ENCODE measurements around the gene ALDH3B2. TPM values are rescaled to one million over a fixed set of nuclear protein-coding genes. Genes with fewer than 3 reads are reported as not detected.

The ALDH3B2 gene
- total RNA-seq, 6 experiments from 2014 or later = not detected

DNA sequence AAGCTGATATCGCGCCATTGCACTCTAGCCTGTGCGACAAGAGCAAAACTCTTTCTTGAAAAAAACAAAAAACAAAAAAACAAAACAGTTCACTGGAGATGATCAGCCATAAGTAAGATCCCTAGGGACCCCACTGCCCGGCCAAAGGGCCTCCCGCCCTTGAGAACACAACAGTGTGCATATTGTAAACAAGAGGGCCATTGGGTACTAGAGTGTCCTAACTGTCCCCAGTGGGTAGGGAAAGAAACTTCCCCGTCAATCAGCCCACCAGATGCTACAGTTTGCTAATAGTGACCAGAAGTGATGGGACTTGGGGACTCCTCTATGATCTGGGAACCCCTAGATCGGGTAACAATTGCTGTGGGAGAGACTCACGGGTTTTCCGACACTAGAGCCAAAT, 20.2 kb downstream of the ALDH3B2 start:
- WGBS (ENCODE audit: insufficient coverage, low coverage, low lambda C conversion rate, missing lambda C conversion rate) = 75% methylated on average over 9 of the region's 9 CpGs
- Histone ChIP-seq H3K9me3 (no peaks in the 10 kb centered on the region), H3K4me3 (no peak overlapping the region), H3K27ac (no peak overlapping the region), H3K4me1 (no peaks in the 10 kb centered on the region), H3K36me3 (no peaks in the 10 kb centered on the region), H3K27me3 (no peaks in the 10 kb centered on the region)
- ATAC-seq (no peak), DNase-seq (no peak)
- TF ChIP-seq, protein P1, sequence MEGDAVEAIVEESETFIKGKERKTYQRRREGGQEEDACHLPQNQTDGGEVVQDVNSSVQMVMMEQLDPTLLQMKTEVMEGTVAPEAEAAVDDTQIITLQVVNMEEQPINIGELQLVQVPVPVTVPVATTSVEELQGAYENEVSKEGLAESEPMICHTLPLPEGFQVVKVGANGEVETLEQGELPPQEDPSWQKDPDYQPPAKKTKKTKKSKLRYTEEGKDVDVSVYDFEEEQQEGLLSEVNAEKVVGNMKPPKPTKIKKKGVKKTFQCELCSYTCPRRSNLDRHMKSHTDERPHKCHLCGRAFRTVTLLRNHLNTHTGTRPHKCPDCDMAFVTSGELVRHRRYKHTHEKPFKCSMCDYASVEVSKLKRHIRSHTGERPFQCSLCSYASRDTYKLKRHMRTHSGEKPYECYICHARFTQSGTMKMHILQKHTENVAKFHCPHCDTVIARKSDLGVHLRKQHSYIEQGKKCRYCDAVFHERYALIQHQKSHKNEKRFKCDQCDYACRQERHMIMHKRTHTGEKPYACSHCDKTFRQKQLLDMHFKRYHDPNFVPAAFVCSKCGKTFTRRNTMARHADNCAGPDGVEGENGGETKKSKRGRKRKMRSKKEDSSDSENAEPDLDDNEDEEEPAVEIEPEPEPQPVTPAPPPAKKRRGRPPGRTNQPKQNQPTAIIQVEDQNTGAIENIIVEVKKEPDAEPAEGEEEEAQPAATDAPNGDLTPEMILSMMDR (IDR thresholded peaks at IDR 0.05) = no peak
- no peak for TF ChIP-seq POLR2A (IDR thresholded peaks at IDR 0.05)
- intact Hi-C loops (cut with DNase I) = no loop called here

DNA sequence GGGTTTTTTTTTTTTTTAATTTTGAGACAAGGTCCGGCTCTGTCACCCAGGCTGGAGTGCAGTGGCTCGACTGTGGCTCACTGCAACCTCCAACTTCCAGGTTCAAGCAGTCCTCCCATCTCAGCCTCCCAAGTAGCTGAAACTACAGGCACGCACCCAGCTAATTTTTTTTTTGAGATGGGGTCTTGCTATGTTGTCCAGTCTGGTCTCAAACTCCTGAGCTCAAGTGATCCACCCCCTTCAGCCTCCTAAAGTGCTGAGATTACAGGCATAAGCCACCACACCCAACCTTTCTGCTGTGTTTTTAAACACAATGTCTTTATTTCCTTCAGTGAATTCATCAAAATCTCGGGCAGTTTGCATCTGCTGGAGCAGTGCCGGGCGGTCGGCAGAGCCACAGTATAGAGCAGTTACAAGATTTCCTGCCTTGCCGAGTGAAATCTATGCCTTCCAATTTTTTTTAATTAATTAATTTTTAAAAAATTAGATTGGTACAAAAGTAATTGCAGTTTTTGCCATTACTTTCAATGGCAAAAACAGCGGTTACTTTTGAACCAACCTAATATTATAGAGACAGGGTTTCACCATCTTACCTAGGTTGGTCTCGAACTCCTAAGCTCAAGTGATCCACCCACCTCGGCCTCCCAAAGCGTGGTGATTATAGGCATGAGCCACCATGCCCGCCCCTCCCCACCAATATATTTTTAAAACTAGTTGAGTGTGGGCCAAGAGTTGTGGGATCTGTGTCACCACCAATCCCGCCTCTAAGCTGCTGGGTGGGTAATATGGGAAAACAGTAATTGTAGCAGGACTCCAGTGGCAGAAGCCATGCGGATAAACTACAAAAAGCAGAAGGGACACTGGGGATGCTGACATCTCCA, 21.2 kb downstream of the ALDH3B2 start:
- Histone ChIP-seq H3K27ac (no peak overlapping the region), H3K27me3 (no peaks in the 10 kb centered on the region), H3K9me3 (no peaks in the 10 kb centered on the region), H3K4me1 (no peaks in the 10 kb centered on the region), H3K4me3 (no peak overlapping the region), H3K36me3 (no peaks in the 10 kb centered on the region)
- no peak for ATAC-seq
- TF ChIP-seq, protein P1 (IDR thresholded peaks at IDR 0.05) = no peak
- TF ChIP-seq POLR2A (IDR thresholded peaks at IDR 0.05) = no peak
- intact Hi-C loops (cut with DNase I) = no loop called here
- peak in 1 of 3 donors; percentile 9 for DNase-seq
- 83% methylated on average over 11 of the region's 15 CpGs for WGBS (ENCODE audit: insufficient coverage, low coverage, low lambda C conversion rate, missing lambda C conversion rate)

DNA sequence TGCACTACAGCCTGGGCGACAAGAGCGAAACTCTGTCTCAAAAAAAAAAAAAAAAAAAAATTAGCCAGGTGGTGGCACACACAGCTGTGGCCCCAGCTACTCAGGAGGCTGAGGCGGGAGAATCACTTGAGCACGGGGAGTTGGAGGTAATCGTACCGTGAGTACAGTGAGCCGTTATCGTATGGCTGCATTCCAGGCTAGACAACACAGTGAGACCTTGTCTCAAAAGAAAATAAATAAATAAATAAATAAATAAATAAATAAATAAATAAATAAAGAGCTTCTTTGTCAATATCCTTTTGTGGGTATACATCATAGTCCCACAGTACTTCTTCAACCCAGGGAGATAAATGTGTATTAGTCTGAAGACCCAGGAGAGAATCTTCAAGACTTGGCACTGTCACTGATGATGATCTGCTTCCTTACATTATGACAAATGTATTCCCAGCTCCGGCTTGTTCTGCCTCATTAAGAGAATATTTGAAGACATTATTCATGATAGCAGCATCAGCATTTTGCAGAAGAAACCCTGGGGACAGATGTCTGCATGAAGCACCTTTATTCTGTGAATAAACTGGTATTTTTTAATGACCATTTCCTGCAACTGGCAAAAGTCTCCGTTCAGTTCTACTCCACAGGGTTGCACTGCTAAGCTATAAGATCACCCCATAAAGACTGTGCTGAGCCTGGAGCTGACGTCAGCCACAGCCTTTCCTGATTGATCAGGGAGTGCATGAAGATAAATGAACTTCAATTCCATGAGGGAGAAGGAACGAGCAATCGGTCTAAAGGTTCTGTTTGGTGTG, 22.2 kb downstream of the ALDH3B2 start:
- ATAC-seq = no peak
- TF ChIP-seq POLR2A (IDR thresholded peaks at IDR 0.05) = no peak
- TF ChIP-seq, protein P1 (IDR thresholded peaks at IDR 0.05) = no peak
- no peak overlapping the region for H3K4me3 ChIP-seq
- no peaks in the 10 kb centered on the region for H3K9me3 ChIP-seq
- 46% methylated on average over 12 of the region's 13 CpGs for WGBS (ENCODE audit: insufficient coverage, low coverage, low lambda C conversion rate, missing lambda C conversion rate)
- no peaks in the 10 kb centered on the region for H3K27me3 ChIP-seq
- no peaks in the 10 kb centered on the region for H3K4me1 ChIP-seq
- no peaks in the 10 kb centered on the region for H3K36me3 ChIP-seq
- intact Hi-C loops (cut with DNase I) = no loop called here
- DNase-seq = peak in 1 of 3 donors; percentile 11
- no peak overlapping the region for H3K27ac ChIP-seq

DNA sequence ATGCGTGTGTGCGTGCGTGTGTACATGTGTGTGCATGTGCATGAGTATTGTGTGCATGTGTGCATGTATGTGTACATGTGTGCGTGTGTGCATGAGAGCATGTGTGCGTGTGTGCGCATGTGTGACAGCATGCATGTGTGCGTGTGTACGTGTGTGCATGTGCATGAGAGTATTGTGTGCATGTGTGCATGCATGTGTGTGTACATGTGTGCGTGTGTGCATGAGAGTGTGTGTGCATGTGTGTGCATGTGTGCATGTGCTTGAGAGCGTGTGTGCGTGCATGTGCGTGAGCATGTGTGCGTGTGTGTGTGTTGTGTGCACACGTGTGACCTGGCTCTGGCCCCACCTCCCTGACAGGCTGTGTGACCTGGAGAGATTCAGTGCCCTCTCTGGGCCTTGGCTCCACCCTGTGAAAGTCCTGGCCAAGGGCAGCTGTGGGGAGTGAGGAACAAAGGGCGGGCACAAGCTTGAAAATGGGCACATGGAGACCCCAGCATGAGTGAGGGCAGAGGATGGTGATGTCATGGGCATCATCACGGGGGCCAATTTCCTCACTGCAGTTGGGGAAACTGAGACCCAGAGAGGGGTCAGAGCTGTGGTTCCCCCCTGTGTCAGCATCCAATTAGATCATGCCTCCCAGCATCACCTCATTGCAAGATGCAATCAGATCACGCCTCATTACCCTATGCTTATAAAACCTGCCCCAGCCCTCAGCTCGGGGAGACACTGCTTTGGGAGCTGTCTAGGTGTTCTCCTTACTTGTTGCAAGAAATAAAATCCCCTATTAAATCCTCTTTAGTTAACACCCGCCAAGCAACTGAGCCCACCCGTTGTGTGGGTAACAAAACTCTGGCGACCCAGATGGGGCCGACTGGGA, 24.6 kb downstream of the ALDH3B2 start:
- Histone ChIP-seq H3K27me3 (no peaks in the 10 kb centered on the region), H3K36me3 (no peaks in the 10 kb centered on the region), H3K4me3 (peak overlapping the region; percentile 37 to 67 (median 64)), H3K4me1 (no peaks in the 10 kb centered on the region), H3K27ac (peak overlapping the region; percentile 66 to 91 (median 81)), H3K9me3 (no peaks in the 10 kb centered on the region)
- TF ChIP-seq, protein P1 (IDR thresholded peaks at IDR 0.05) = no peak
- peak; percentile 32 for TF ChIP-seq POLR2A (IDR thresholded peaks at IDR 0.05)
- DNase-seq (no peak), ATAC-seq (peak; percentile 26 to 60 (median 50))
- intact Hi-C loops (cut with DNase I) = no loop called here
- 71% methylated on average over 18 of the region's 22 CpGs for WGBS (ENCODE audit: insufficient coverage, low coverage, low lambda C conversion rate, missing lambda C conversion rate)
